Hepatocyte (in vitro differentiated cells): ENCODE results near the gene PIGQ.

ENCODE experiments used
- EZH2 ChIP-seq: fragments of 200-600 bp; sonication (generic); IDR thresholded peaks from 2 replicates; pipeline ENCODE4 v1.6.1; 2016; ENCODE audit warnings: antibody characterized with exemption, mild to moderate bottlenecking, borderline replicate concordance
- TF ChIP-seq, protein P1 (sequence below): fragments of 200-600 bp; sonication (generic); IDR thresholded peaks from 2 replicates; pipeline ENCODE4 v1.5.1; 2016; ENCODE audit warnings: antibody characterized with exemption, mild to moderate bottlenecking; ENCODE audit not compliant: poor library complexity

GRCh38 chr16:606656-607307 is 37.0 kb downstream of the PIGQ start:
- TF ChIP-seq, protein P1, sequence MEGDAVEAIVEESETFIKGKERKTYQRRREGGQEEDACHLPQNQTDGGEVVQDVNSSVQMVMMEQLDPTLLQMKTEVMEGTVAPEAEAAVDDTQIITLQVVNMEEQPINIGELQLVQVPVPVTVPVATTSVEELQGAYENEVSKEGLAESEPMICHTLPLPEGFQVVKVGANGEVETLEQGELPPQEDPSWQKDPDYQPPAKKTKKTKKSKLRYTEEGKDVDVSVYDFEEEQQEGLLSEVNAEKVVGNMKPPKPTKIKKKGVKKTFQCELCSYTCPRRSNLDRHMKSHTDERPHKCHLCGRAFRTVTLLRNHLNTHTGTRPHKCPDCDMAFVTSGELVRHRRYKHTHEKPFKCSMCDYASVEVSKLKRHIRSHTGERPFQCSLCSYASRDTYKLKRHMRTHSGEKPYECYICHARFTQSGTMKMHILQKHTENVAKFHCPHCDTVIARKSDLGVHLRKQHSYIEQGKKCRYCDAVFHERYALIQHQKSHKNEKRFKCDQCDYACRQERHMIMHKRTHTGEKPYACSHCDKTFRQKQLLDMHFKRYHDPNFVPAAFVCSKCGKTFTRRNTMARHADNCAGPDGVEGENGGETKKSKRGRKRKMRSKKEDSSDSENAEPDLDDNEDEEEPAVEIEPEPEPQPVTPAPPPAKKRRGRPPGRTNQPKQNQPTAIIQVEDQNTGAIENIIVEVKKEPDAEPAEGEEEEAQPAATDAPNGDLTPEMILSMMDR, result no peak
- TF ChIP-seq EZH2, result no peak
